Renal pelvis (tissue), 4 donors: ENCODE measurements around the gene ELOVL2. TPM values are rescaled to one million over a fixed set of nuclear protein-coding genes. Genes with fewer than 3 reads are reported as not detected.

Source experiments
- DNase-seq: peaks from one replicate; pipeline ENCODE4 v3.0.0-alpha.2; 2013
- polyA plus RNA-seq, 3 donors: library from polyadenylated mRNA; unstranded; fragments of 120-200 nt; gene quantifications; one replicate each; pipeline ENCODE4 v1.2.1, GENCODE V29; 2013; ENCODE audit not compliant: insufficient read length in 3 of 3

The ELOVL2 gene
- polyA plus RNA-seq, 3 donors, result 9.0 to 10.0 (median 9.8) TPM

GRCh38 chr6:10933126-10933525, 111.0 kb downstream of the ELOVL2 start:
- no peak for DNase-seq

Other genes starting within 250 kb of the ELOVL2 start
- 1 to 10 TPM; 1.4 to 2.4 (median 2.4) TPM for gene MAK, start 205.8 kb downstream of the ELOVL2 start, polyA plus RNA-seq
- under 1 TPM in 2 of 3 donors, not detected in 1; 0.18 to 0.21 TPM for gene GCM2, start 162.3 kb downstream of the ELOVL2 start, polyA plus RNA-seq
- 1 to 10 TPM; 3.4 to 7.9 (median 5.7) TPM for gene SYCP2L, start 157.3 kb downstream of the ELOVL2 start, polyA plus RNA-seq
- 10 to 100 TPM; 14.9 to 16.6 (median 15.7) TPM for gene SMIM13, start 49.5 kb upstream of the ELOVL2 start, polyA plus RNA-seq
- under 1 TPM; 0.07 to 0.25 (median 0.20) TPM for gene ERVFRD-1, start 67.4 kb upstream of the ELOVL2 start, polyA plus RNA-seq
- 10 to 100 TPM; 62.1 to 75.8 (median 67.3) TPM for gene NEDD9, start 188.4 kb upstream of the ELOVL2 start, polyA plus RNA-seq